Astrocyte of the cerebellum (primary cell): ENCODE data around the gene TBC1D32.

ENCODE experiments used
- DNase-seq: peaks from one replicate; pipeline ENCODE4 v3.0.0-alpha.2; 2011; ENCODE audit warnings: low read depth
- H3K4me3 ChIP-seq: 2 replicates; pipeline ENCODE4 v1.5.1; 2011; ENCODE audit warnings: mild to moderate bottlenecking, low read depth, low read length, moderate library complexity
- CTCF ChIP-seq: IDR thresholded peaks from 2 replicates; pipeline ENCODE4 v1.5.1; 2012; ENCODE audit warnings: low read length, low read depth, moderate library complexity, mild to moderate bottlenecking; ENCODE audit errors: missing control alignments
- in situ Hi-C: cut with HindIII; loops from 2 replicates; pipeline ENCODE4 v1.10.0; 2017; ENCODE audit warnings: low sequenced_read_pairs

Gene TBC1D32

GRCh38 chr6:121142093-121142492 is 192.2 kb downstream of the TBC1D32 start:
- DNase-seq: no peak
- no peak for TF ChIP-seq CTCF
- in situ Hi-C loops: no loop called here

GRCh38 chr6:121135425-121135824 is 198.9 kb downstream of the TBC1D32 start:
- no peak for TF ChIP-seq CTCF
- H3K4me3 ChIP-seq: no peak overlapping the region
- in situ Hi-C loops: no loop called here
- no peak for DNase-seq

More at GRCh38 chr6:121142093-121142492, 192.2 kb downstream of the TBC1D32 start:
- H3K4me3 ChIP-seq: no peak overlapping the region

- H3K4me3 ChIP-seq: no peak overlapping the region
- TF ChIP-seq CTCF: no peak
- in situ Hi-C loops: no loop called here
Observed at GRCh38 chr6:121134922-121135321, 199.4 kb downstream of the TBC1D32 start.

GRCh38 chr6:121124600-121124999 is 209.7 kb downstream of the TBC1D32 start:
- in situ Hi-C loops: no loop called here
- no peak for DNase-seq
- no peak overlapping the region for H3K4me3 ChIP-seq
- TF ChIP-seq CTCF: no peak

More at GRCh38 chr6:121134922-121135321, 199.4 kb downstream of the TBC1D32 start:
- no peak for DNase-seq

- no peak for DNase-seq
- in situ Hi-C loops: no loop called here
- H3K4me3 ChIP-seq: no peak overlapping the region
- no peak for TF ChIP-seq CTCF
Observed at GRCh38 chr6:121112356-121112755, 221.9 kb downstream of the TBC1D32 start.

- no peak for DNase-seq
- TF ChIP-seq CTCF: no peak
- in situ Hi-C loops: no loop called here
- H3K4me3 ChIP-seq: no peak overlapping the region
Observed at GRCh38 chr6:121110733-121111132, 223.5 kb downstream of the TBC1D32 start.

- no peak for DNase-seq
- no peak overlapping the region for H3K4me3 ChIP-seq
- TF ChIP-seq CTCF: no peak
- in situ Hi-C loops: no loop called here
Observed at GRCh38 chr6:121106962-121107361, 227.3 kb downstream of the TBC1D32 start.
